ENCODE measurements around the gene ANGPT4. TPM values are rescaled to one million over a fixed set of nuclear protein-coding genes. Genes with fewer than 3 reads are reported as not detected.
"Not testable (repeated sequence)": the region's sequence is repeated elsewhere in the genome, so short reads cannot be mapped to it uniquely, and the experiment has no call there.

The ANGPT4 gene
- total and polyA plus RNA-seq, 5 donors: 0.06 to 0.14 (median 0.12) TPM; not detected in 2

DNA sequence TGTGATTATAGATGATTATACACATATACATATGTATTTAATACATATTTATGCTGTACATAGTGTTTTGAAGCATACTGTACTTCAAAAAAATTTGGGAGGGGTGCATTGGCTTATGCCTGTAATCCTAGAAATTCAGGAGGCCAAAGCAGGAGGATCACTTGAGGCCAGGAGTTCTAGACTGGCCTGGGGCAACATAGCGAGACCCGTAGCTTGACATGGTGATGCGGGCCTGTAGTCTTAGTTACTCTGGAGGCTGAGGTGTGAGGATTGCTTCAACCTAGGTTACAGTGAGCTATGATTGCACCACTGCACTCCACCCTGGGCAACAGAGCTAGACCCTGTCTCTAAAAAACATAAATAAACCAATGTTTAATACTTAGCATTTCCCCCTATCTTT is 84.2 kb downstream of the ANGPT4 start:
- no peak for ATAC-seq
- peaks cover 8% of the 10 kb centered on the region for H3K4me1 ChIP-seq (ENCODE audit: control insufficient read depth, insufficient read depth, low read length)
- intact Hi-C loops (cut with DNase I): no loop called here
- H3K9me3 ChIP-seq (ENCODE audit: control insufficient read depth, low read length): no peaks in the 10 kb centered on the region
- no peaks in the 10 kb centered on the region for H3K27me3 ChIP-seq (ENCODE audit: control insufficient read depth, insufficient read depth)
- H3K4me3 ChIP-seq (ENCODE audit: low read length): no peak overlapping the region
- H3K27ac ChIP-seq (ENCODE audit: low read length): no peak overlapping the region
- WGBS: 97% methylated on average over 3 of the region's 3 CpGs
- no peak for DNase-seq

DNA sequence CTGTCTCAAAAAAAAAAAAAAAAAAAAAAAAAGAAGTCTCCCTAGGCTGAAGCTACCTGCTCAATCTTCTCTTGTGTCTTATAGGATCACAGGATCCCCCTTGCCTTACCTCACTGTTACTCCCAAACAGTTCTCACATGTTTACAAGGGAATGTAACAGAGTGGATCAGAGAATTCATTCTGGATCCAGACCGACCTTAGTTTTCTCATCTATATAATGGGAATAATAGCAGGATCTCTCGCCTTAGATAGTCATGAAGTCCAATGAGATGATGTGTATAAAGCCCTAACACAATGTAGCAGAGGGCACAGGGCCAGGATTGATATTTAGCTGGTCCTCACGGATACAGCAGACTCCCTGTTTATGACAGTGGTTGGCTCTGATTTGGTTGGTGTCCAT is 84.9 kb downstream of the ANGPT4 start:
- ATAC-seq (no peak), DNase-seq (no peak)
- Histone ChIP-seq H3K9me3 (ENCODE audit: control insufficient read depth, low read length) (no peaks in the 10 kb centered on the region), H3K27ac (ENCODE audit: low read length) (no peak overlapping the region), H3K27me3 (ENCODE audit: control insufficient read depth, insufficient read depth) (no peaks in the 10 kb centered on the region), H3K4me1 (ENCODE audit: control insufficient read depth, insufficient read depth, low read length) (peaks cover 8% of the 10 kb centered on the region), H3K4me3 (ENCODE audit: low read length) (no peak overlapping the region)
- intact Hi-C loops (cut with DNase I): no loop called here
- whole genome bisulfite sequencing: 85% methylated on average over 3 of the region's 3 CpGs

GRCh38 chr20:830011-830521 is 86.1 kb downstream of the ANGPT4 start:
- DNase-seq (no peak), ATAC-seq (no peak)
- Histone ChIP-seq H3K4me3 (ENCODE audit: low read length) (no peak overlapping the region), H3K4me1 (ENCODE audit: control insufficient read depth, insufficient read depth, low read length) (peaks cover 4% of the 10 kb centered on the region), H3K9me3 (ENCODE audit: control insufficient read depth, low read length) (no peaks in the 10 kb centered on the region), H3K27me3 (ENCODE audit: control insufficient read depth, insufficient read depth) (no peaks in the 10 kb centered on the region), H3K27ac (ENCODE audit: low read length) (no peak overlapping the region)
- 74% methylated on average over 8 of the region's 8 CpGs for WGBS
- intact Hi-C loops (cut with DNase I): no loop called here

DNA sequence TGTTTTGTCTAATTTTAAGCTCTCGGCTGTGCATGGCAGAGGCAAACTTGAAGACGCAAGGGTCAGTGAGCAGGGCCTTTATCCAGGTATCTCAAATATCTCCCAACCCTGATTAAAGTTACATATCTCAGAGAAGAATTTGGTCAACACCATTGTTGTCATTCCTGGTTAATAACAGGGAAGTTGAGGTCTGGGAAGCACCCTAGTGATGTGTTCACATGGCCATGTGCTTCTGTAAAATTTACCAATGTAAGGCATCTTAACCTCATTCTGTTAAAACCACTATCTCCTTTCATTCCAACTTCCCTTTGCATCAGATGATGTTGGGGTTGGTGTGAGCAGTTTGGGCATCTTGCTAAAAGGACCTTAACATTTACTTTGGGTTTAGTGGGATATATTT is 86.6 kb downstream of the ANGPT4 start:
- no peak overlapping the region for H3K27ac ChIP-seq (ENCODE audit: low read length)
- no peaks in the 10 kb centered on the region for H3K27me3 ChIP-seq (ENCODE audit: control insufficient read depth, insufficient read depth)
- peaks cover 4% of the 10 kb centered on the region for H3K4me1 ChIP-seq (ENCODE audit: control insufficient read depth, insufficient read depth, low read length)
- ATAC-seq: no peak
- intact Hi-C loops (cut with DNase I): no loop called here
- H3K4me3 ChIP-seq (ENCODE audit: low read length): no peak overlapping the region
- no peaks in the 10 kb centered on the region for H3K9me3 ChIP-seq (ENCODE audit: control insufficient read depth, low read length)
- no peak for DNase-seq
- WGBS: 91% methylated on average over 2 of the region's 2 CpGs

GRCh38 chr20:828987-829386 is 87.1 kb downstream of the ANGPT4 start:
- intact Hi-C loops (cut with DNase I): no loop called here

GRCh38 chr20:827981-828380 is 88.2 kb downstream of the ANGPT4 start:
- WGBS: 94% methylated on average over 8 of the region's 8 CpGs
- H3K9me3 ChIP-seq (ENCODE audit: control insufficient read depth, low read length); H3K27me3 ChIP-seq (ENCODE audit: control insufficient read depth, insufficient read depth); ATAC-seq; DNase-seq; intact Hi-C loops (cut with DNase I); H3K4me1 ChIP-seq (ENCODE audit: control insufficient read depth, insufficient read depth, low read length); H3K4me3 ChIP-seq (ENCODE audit: low read length); H3K27ac ChIP-seq (ENCODE audit: low read length): not testable (repeated sequence)

More at GRCh38 chr20:828987-829386, 87.1 kb downstream of the ANGPT4 start:
- H3K27me3 ChIP-seq (ENCODE audit: control insufficient read depth, insufficient read depth): no peaks in the 10 kb centered on the region
- ATAC-seq (no peak), DNase-seq (no peak)
- H3K4me1 ChIP-seq (ENCODE audit: control insufficient read depth, insufficient read depth, low read length): peaks cover 2% of the 10 kb centered on the region
- WGBS: 56% methylated on average over 6 of the region's 6 CpGs
- no peak overlapping the region for H3K4me3 ChIP-seq (ENCODE audit: low read length)
- H3K27ac ChIP-seq (ENCODE audit: low read length): no peak overlapping the region
- no peaks in the 10 kb centered on the region for H3K9me3 ChIP-seq (ENCODE audit: control insufficient read depth, low read length)

DNA sequence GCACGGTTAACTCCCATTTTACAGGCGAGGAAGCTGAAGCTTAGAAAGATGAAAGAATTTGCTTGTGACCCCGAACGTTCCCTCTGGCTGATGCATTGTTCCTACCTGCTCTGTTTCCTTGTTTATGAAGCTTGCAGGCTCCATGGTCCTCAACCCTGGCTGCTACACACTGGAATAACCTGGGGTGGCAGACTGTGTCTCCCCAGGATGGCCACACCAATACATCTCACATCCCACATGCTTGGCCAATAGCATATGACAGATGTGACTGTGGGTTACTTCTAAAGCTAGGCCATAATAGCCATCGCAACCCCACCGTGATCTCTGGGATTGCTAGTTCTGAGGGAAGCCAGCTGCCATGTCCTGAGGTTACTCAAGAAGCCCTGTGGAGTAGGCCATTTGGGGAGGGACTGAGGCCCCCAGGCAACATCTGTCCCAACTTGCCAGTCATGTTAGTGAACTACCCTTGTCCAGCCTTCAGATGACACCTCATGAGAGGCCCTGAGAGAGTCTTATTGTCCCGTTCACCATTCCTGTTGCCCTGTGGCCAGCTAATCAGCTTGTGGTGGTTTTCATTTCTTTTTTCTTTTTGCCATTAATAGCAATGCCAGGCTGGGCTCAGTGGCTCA is 89.3 kb downstream of the ANGPT4 start:
- 92% methylated on average over 7 of the region's 7 CpGs for WGBS
- no peaks in the 10 kb centered on the region for H3K9me3 ChIP-seq (ENCODE audit: control insufficient read depth, low read length)
- intact Hi-C loops (cut with DNase I): no loop called here
- H3K4me3 ChIP-seq (ENCODE audit: low read length): no peak overlapping the region
- H3K4me1 ChIP-seq (ENCODE audit: control insufficient read depth, insufficient read depth, low read length): peaks cover 2% of the 10 kb centered on the region
- ATAC-seq (no peak), DNase-seq (no peak)
- H3K27ac ChIP-seq (ENCODE audit: low read length): no peak overlapping the region
- no peaks in the 10 kb centered on the region for H3K27me3 ChIP-seq (ENCODE audit: control insufficient read depth, insufficient read depth)

DNA sequence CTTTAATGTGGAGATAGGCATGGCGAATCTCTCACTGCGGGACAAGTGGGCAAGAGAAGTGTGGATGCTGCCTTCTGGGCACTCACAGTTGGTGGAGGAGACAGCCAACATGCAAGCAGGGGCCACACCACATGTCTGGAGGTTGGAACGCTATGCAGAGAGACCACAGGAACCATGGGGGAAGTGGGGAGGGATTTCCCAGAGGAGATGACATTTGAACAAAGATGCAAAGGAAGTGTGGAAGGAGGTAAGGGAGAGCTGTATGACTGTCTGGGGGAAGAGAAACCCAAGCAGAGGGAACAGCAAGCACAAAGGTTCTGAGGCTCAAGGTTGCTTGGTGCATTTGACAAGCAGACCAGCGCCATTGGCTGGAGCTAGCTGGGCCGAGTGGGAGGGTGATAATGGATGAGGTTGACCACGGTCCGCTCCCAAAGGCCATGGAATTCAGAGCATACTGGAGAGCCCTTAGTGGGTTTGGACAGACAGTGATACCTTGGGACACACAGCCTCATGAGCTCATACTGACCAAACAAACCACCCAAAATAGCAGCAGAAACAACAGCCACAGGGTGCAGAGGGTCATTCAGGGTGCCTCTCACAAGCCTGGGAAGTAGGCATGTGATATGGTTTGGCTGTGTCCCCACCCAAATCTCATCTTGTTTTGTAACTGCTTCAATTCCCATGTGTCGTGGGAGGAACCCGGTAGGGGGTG is 90.3 kb downstream of the ANGPT4 start:
- H3K27ac ChIP-seq (ENCODE audit: low read length): no peak overlapping the region
- DNase-seq: no peak
- intact Hi-C loops (cut with DNase I): no loop called here
- H3K4me3 ChIP-seq (ENCODE audit: low read length): no peak overlapping the region
- WGBS: 62% methylated on average over 9 of the region's 9 CpGs
- no peak for ATAC-seq
- H3K4me1 ChIP-seq (ENCODE audit: control insufficient read depth, insufficient read depth, low read length): peaks cover 2% of the 10 kb centered on the region
- no peaks in the 10 kb centered on the region for H3K9me3 ChIP-seq (ENCODE audit: control insufficient read depth, low read length)
- no peaks in the 10 kb centered on the region for H3K27me3 ChIP-seq (ENCODE audit: control insufficient read depth, insufficient read depth)

GRCh38 chr20:824916-825315 is 91.2 kb downstream of the ANGPT4 start:
- Histone ChIP-seq H3K9me3 (ENCODE audit: control insufficient read depth, low read length) (no peaks in the 10 kb centered on the region), H3K27me3 (ENCODE audit: control insufficient read depth, insufficient read depth) (no peaks in the 10 kb centered on the region), H3K4me1 (ENCODE audit: control insufficient read depth, insufficient read depth, low read length) (peaks cover 2% of the 10 kb centered on the region), H3K27ac (ENCODE audit: low read length) (no peak overlapping the region), H3K4me3 (ENCODE audit: low read length) (no peak overlapping the region)
- no peak for ATAC-seq
- intact Hi-C loops (cut with DNase I): no loop called here
- no peak for DNase-seq
- WGBS: 71% methylated on average over 4 of the region's 4 CpGs

GRCh38 chr20:824490-824889 is 91.6 kb downstream of the ANGPT4 start:
- Histone ChIP-seq H3K4me3 (ENCODE audit: low read length) (no peak overlapping the region), H3K27me3 (ENCODE audit: control insufficient read depth, insufficient read depth) (no peaks in the 10 kb centered on the region), H3K9me3 (ENCODE audit: control insufficient read depth, low read length) (no peaks in the 10 kb centered on the region), H3K4me1 (ENCODE audit: control insufficient read depth, insufficient read depth, low read length) (peaks cover 2% of the 10 kb centered on the region), H3K27ac (ENCODE audit: low read length) (no peak overlapping the region)
- intact Hi-C loops (cut with DNase I): no loop called here
- WGBS: 83% methylated on average over 4 of the region's 4 CpGs
- ATAC-seq (no peak), DNase-seq (no peak)

GRCh38 chr20:823574-823902 is 92.6 kb downstream of the ANGPT4 start:
- DNase-seq: no peak
- ATAC-seq: no peak
- H3K9me3 ChIP-seq (ENCODE audit: control insufficient read depth, low read length): no peaks in the 10 kb centered on the region
- no peaks in the 10 kb centered on the region for H3K27me3 ChIP-seq (ENCODE audit: control insufficient read depth, insufficient read depth)
- no peaks in the 10 kb centered on the region for H3K4me1 ChIP-seq (ENCODE audit: control insufficient read depth, insufficient read depth, low read length)
- H3K27ac ChIP-seq (ENCODE audit: low read length): no peak overlapping the region
- no peak overlapping the region for H3K4me3 ChIP-seq (ENCODE audit: low read length)
- 87% methylated on average over 4 of the region's 4 CpGs for WGBS
- intact Hi-C loops (cut with DNase I): no loop called here
